ENCODE results near the gene TAOK2.

TAOK2 gene

GRCh38 chr16:29968205-29968604 is 5.5 kb upstream of the TAOK2 start:
- TF ChIP-seq CTCF (IDR thresholded peaks at IDR 0.05; ENCODE audit: control extremely low read depth, extremely low read depth, low read depth, missing control alignments) = no peak
- CTCF ChIA-PET = no interaction called here
- DNase-seq (ENCODE audit: extremely low spot score) = no peak
- POLR2A ChIA-PET = no interaction called here

GRCh38 chr16:29971304-29971703 is 2.4 kb upstream of the TAOK2 start:
- POLR2A ChIA-PET = no interaction called here
- DNase-seq (ENCODE audit: extremely low spot score) = no peak
- CTCF ChIA-PET = interaction anchor here (4.4 kb wide), 1 partner anchor 10 kb away, joined by 32 read pairs; the partner anchor contains the start of gene TMEM219

DNA sequence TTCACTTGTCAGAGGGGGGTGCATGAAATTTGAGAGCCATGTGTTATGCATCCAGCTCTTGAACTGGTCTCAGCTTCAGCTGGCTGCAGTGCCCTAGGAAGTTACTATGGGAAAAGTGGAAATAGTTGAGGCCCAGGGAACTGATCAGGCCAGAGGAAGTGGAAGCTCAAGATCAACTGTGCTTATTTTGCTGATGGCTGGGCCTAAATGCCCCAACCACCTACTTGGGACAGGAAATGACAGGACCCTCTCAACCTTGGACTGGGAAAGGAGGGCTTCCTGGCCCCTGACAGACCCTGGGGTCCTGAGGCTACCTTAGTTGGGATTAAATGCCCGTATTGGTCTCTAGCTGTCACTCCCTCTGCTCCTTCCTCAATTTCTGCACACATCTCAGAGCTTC is 1.2 kb upstream of the TAOK2 start:
- TF ChIP-seq CTCF (IDR thresholded peaks at IDR 0.05; ENCODE audit: control extremely low read depth, extremely low read depth, low read depth, missing control alignments) = no peak
- ChIA-PET POLR2A (no interaction called here), CTCF (interaction anchor here (1.2 to 4.4 kb wide), 8 partner anchors 8 to 124 kb away, joined by 3 to 32 read pairs (median 9); partner anchors contain the start of genes KCTD13 and TMEM219)
- DNase-seq (ENCODE audit: extremely low spot score) = no peak

More at GRCh38 chr16:29971304-29971703, 2.4 kb upstream of the TAOK2 start:
- TF ChIP-seq CTCF (IDR thresholded peaks at IDR 0.05; ENCODE audit: control extremely low read depth, extremely low read depth, low read depth, missing control alignments) = no peak

GRCh38 chr16:29972992-29973383 is 680 bp upstream of the TAOK2 start:
- ChIA-PET CTCF (interaction anchor here (0.6 to 4.4 kb wide), 13 partner anchors 8 to 183 kb away, joined by 3 to 32 read pairs (median 3); partner anchors contain the start of genes KCTD13, KIF22 and TMEM219), POLR2A (interaction anchor here (0.8 to 1.1 kb wide), 4 partner anchors 11 to 157 kb away, joined by 3 to 5 read pairs (median 4); partner anchors contain the start of genes HIRIP3, PAGR1 and TMEM219)
- no peak for DNase-seq (ENCODE audit: extremely low spot score)
- no peak for TF ChIP-seq CTCF (IDR thresholded peaks at IDR 0.05; ENCODE audit: control extremely low read depth, extremely low read depth, low read depth, missing control alignments)

GRCh38 chr16:29974291-29975133 is 844 bp downstream of the TAOK2 start:
- ChIA-PET CTCF (interaction anchor here (1.5 to 4.4 kb wide), 7 partner anchors 13 to 126 kb away, joined by 4 to 32 read pairs (median 8); partner anchors contain the start of genes TLCD3B and TMEM219), POLR2A (interaction anchor here (0.6 to 0.9 kb wide), 3 partner anchors 15 to 41 kb away, joined by 3 to 7 read pairs (median 4); no protein-coding TSS in a partner anchor)
- no peak for TF ChIP-seq CTCF (IDR thresholded peaks at IDR 0.05; ENCODE audit: control extremely low read depth, extremely low read depth, low read depth, missing control alignments)
- peak; percentile 41 for DNase-seq (ENCODE audit: extremely low spot score)

- CTCF ChIA-PET = interaction anchor here (1.5 to 4.1 kb wide), 5 partner anchors 12 to 127 kb away, joined by 4 to 25 read pairs (median 7); partner anchors contain the start of genes TLCD3B and TMEM219
- TF ChIP-seq CTCF (IDR thresholded peaks at IDR 0.05; ENCODE audit: control extremely low read depth, extremely low read depth, low read depth, missing control alignments) = no peak
Observed at GRCh38 chr16:29975134-29975538, 1.5 kb downstream of the TAOK2 start.

More at GRCh38 chr16:29975134-29975538, 1.5 kb downstream of the TAOK2 start:
- POLR2A ChIA-PET = interaction anchor here (0.8 kb wide), 1 partner anchor 19 kb away, joined by 4 read pairs; no protein-coding TSS in a partner anchor
- no peak for DNase-seq (ENCODE audit: extremely low spot score)

Data from GM10248 (cell line).